Heart right ventricle (tissue), 16 donors: ENCODE measurements around the gene SPIRE2. TPM values are rescaled to one million over a fixed set of nuclear protein-coding genes. Genes with fewer than 3 reads are reported as not detected.
A peak's percentile ranks its signal among the peaks of the same experiment; 100 is the strongest.

Source experiments
- ATAC-seq, 8 donors: fragments of 200-7000 bp; cut with Tn5 transposase; one replicate each; pipeline ENCODE4 v1.9.1; 2020; ENCODE audit warnings: mild to moderate bottlenecking in 8 of 8, moderate library complexity in 8 of 8, moderate number of reproducible peaks in 1 of 8
- DNase-seq, 2 donors: peaks; one replicate each; pipeline ENCODE4 v3.0.0-alpha.2; 2020
- H3K27ac ChIP-seq, 10 donors: fragments of 200-600 bp; sonication (generic) in 2 of 10; one replicate each; pipeline versions ENCODE4 v1.5.0 to v1.8.0; 2020 to 2022; ENCODE audit warnings: mild to moderate bottlenecking in 3 of 10
- H3K27me3 ChIP-seq, 7 donors: fragments of 200-600 bp; one replicate each; pipeline ENCODE4 v1.8.0; 2021 to 2022; ENCODE audit warnings: mild to moderate bottlenecking in 2 of 7
- H3K36me3 ChIP-seq, 9 donors: fragments of 200-600 bp; sonication (generic) in 1 of 9; one replicate each; pipeline versions ENCODE4 v1.5.0 to v1.8.0; 2020 to 2022; ENCODE audit warnings: mild to moderate bottlenecking in 2 of 9
- H3K4me1 ChIP-seq, 9 donors: fragments of 200-600 bp; sonication (generic) in 1 of 9; one replicate each; pipeline versions ENCODE4 v1.5.0 to v1.8.0; 2020 to 2022; ENCODE audit warnings: mild to moderate bottlenecking in 4 of 9
- H3K4me3 ChIP-seq, 10 donors: fragments of 200-600 bp; sonication (generic) in 2 of 10; one replicate each; pipeline versions ENCODE4 v1.5.0 to v1.8.0; 2020 to 2022; ENCODE audit warnings: mild to moderate bottlenecking in 7 of 10, moderate library complexity in 2 of 10
- H3K9me3 ChIP-seq, 11 donors: fragments of 200-600 bp in 10 of 11; sonication (generic) in 2 of 11; one replicate each; pipeline versions ENCODE4 v1.5.0 to v1.8.0; 2013 to 2022; ENCODE audit warnings: mild to moderate bottlenecking in 2 of 11, control low read depth in 1 of 11, moderate library complexity in 1 of 11
- WGBS, 2 donors: extraction: QIAGEN DNeasy Blood & Tissue Kit; methylation state at CpG; one replicate each; pipeline ENCODE4 v1.1.7; 2013; ENCODE audit warnings: inconsistent platforms in 1 of 2; 5-methylcytosine and 5-hydroxymethylcytosine counted together
- intact Hi-C, 10 donors: fragments of 100-400 bp; cut with DNase I; formaldehyde crosslinking; loops; one replicate each; pipeline versions ENCODE4 v1.11.1 to v1.14.2; 2022
- polyA plus RNA-seq, 2 donors: library from polyadenylated mRNA; stranded (reverse); fragments of 200-250 nt; gene quantifications; one replicate each; pipeline ENCODE4 v1.2.3, GENCODE V29; 2013
- total RNA-seq, 10 donors: library from RNA; stranded (reverse); fragmentation: NEBNext Ultra II Directional in 3 of 10; extraction: Animal tissue kit (Norgen Biotek cat#: 25700) in 3 of 10; gene quantifications; one replicate each; pipeline versions ENCODE4 v1.2.1 to v1.2.4, GENCODE V29; 2021 to 2023
- TF ChIP-seq, protein P1 (sequence below), 9 donors: fragments of 200-600 bp; sonication (generic) in 2 of 9; IDR thresholded peaks; one replicate each; pipeline versions ENCODE4 v1.5.0 to v1.8.0; 2021 to 2022; ENCODE audit warnings: antibody characterized with exemption in 9 of 9, mild to moderate bottlenecking in 5 of 9, moderate library complexity in 1 of 9
- donor health status: Arrhythmogenic right ventricular cardiomyopathy.
- donor health status: ischemic (EF 13 %, LVEDD 7.1; RV severe dilation, severe dysfunction).
- donor health status: healthy with polysubstance abuse.
- donor health status: DM: no; HTN: yes; CAD: no.
- donor health status: DM: no; HTN: no; CAD: no.
- donor health status: ischemic (EF 25% LVEDD 6.9; RV normal size, moderate dysfunction).
- donor health status: ischemic (EF 25% LVEDD 5.7; RV mildly dilated, moderate dysfunction).
- donor health status: healthy.
- donor health status: DM: yes; HTN: yes; CAD: no.
- donor health status: Ischemic cardiomyopathy.
- donor health status: ischemic (EF 35%, LVEDD 5.7; RV mildly dilated, moderate dysfunction).
- donor health status: nonischemic (EF 11% LVEDD 7.7; RV severe dilation, severe dysfunction).
- donor health status: DM: yes; HTN: yes; CAD: no.
- donor health status: PGD.
- donor health status: ischemic (EF 29% LVEDD 5.4; RV normal size, mild dysfunction).
- donor health status: nonischemic (EF 23%, LVEDD 6.1; RV moderate dilation, normal function).

The SPIRE2 gene
- total and polyA plus RNA-seq, 12 donors = 0.46 to 1.9 (median 1.2) TPM

DNA sequence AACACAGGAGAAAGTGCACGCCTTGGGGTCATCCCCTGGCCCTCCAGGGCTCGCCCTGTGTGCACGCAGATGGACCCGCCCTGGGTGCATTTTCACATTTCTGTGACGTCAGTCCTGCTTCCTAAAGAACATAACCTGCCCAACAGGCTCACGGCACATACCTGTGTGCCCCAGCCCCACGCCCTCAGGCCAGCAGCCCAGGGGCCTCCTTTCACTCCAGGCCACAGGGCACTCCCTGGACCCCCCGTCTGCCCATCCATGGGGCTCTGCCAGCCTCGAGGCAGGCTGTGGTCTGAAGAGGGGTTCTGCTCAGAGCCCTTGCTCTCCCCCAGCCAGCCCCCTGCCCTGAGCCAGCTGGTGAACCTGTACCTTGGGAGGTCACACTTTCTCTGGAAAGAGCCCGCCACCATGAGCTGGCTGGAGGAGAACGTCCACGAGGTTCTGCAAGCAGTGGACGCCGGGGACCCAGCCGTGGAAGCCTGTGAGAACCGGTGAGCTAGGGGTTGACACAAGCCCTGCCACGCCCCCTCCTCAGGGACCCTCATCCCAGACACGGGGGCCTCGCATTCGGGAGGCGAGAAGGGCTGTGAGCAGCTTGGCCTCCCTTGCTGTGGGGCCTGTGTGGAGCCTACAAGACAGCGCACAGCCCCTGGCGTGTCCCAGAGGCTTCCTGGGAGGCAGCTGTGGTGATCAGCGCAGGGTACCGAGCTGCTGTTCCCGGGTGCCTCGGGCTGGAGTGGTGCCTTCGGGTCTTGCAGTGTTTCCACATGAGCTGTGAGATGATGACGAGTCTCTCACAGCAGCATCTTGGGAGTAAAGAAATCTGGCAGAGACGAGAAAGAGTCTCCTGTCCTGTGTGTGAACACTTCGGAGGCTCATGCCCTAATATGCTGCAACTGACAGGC is 76.6 kb downstream of the SPIRE2 start:
- TF ChIP-seq, protein P1, sequence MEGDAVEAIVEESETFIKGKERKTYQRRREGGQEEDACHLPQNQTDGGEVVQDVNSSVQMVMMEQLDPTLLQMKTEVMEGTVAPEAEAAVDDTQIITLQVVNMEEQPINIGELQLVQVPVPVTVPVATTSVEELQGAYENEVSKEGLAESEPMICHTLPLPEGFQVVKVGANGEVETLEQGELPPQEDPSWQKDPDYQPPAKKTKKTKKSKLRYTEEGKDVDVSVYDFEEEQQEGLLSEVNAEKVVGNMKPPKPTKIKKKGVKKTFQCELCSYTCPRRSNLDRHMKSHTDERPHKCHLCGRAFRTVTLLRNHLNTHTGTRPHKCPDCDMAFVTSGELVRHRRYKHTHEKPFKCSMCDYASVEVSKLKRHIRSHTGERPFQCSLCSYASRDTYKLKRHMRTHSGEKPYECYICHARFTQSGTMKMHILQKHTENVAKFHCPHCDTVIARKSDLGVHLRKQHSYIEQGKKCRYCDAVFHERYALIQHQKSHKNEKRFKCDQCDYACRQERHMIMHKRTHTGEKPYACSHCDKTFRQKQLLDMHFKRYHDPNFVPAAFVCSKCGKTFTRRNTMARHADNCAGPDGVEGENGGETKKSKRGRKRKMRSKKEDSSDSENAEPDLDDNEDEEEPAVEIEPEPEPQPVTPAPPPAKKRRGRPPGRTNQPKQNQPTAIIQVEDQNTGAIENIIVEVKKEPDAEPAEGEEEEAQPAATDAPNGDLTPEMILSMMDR (IDR thresholded peaks at IDR 0.05) = no peak
- peaks cover 0 to 5% (median 2%) of the 10 kb centered on the region in 9 donors for H3K4me1 ChIP-seq
- no peak overlapping the region for H3K27ac ChIP-seq
- ATAC-seq (peak in 4 of 8 donors; percentile 6 to 28 (median 14)), DNase-seq (no peak)
- H3K4me3 ChIP-seq = no peak overlapping the region
- intact Hi-C loops = loop anchor here in 1 of 10 donors (5.0 kb wide), 1 partner anchor 172 kb away; the partner anchor contains the start of gene PRDM7
- WGBS, 2 donors = 88 to 89% methylated on average over 31 of the region's 31 CpGs
- H3K36me3 ChIP-seq = peaks cover 3 to 75% (median 42%) of the 10 kb centered on the region in 9 donors
- H3K9me3 ChIP-seq = no peaks in the 10 kb centered on the region
- H3K27me3 ChIP-seq = no peaks in the 10 kb centered on the region

DNA sequence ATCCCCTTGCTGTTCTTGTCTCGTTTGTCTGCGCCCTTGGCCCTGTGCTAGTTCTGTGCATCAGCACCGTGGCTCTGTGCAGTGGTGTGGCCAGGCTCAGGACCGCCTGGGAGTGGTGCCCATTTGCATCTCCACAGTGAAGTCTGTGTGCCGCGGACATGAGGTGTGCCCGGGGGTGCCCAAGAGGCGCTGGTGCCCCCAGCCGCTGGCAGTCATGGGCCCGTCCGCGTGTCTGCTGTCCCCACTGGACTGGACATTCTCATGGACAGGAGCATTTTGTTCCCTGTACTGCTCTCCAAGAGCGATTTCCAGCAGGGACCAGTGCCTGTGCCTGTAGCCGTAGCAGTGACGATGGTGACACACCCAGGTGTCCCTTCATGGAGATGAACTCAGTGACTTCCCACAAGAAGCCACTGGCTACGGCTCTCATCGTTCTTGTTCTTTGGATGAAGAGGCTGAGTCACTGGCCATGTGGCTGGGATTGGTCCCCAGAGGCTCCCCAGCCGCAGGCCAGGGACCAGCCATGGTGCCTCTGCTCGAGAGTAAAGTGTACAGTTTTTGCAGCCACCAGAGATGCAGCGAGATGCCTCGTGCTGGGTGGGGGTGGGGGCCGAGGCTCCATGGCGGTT is 77.3 kb downstream of the SPIRE2 start:
- ATAC-seq (peak in 1 of 8 donors; percentile 5), DNase-seq (no peak)
- no peak overlapping the region for H3K27ac ChIP-seq
- TF ChIP-seq, protein P1 (IDR thresholded peaks at IDR 0.05) = no peak
- WGBS, 2 donors = 88 to 92% methylated on average over 23 of the region's 23 CpGs
- intact Hi-C loops = loop anchor here in 1 of 10 donors (5.0 kb wide), 1 partner anchor 172 kb away; the partner anchor contains the start of gene PRDM7
- H3K4me1 ChIP-seq = peaks cover 0 to 12% (median 9%) of the 10 kb centered on the region in 9 donors
- H3K9me3 ChIP-seq = no peaks in the 10 kb centered on the region
- no peaks in the 10 kb centered on the region for H3K27me3 ChIP-seq
- peaks cover 3 to 74% (median 37%) of the 10 kb centered on the region in 9 donors for H3K36me3 ChIP-seq
- H3K4me3 ChIP-seq = no peak overlapping the region

DNA sequence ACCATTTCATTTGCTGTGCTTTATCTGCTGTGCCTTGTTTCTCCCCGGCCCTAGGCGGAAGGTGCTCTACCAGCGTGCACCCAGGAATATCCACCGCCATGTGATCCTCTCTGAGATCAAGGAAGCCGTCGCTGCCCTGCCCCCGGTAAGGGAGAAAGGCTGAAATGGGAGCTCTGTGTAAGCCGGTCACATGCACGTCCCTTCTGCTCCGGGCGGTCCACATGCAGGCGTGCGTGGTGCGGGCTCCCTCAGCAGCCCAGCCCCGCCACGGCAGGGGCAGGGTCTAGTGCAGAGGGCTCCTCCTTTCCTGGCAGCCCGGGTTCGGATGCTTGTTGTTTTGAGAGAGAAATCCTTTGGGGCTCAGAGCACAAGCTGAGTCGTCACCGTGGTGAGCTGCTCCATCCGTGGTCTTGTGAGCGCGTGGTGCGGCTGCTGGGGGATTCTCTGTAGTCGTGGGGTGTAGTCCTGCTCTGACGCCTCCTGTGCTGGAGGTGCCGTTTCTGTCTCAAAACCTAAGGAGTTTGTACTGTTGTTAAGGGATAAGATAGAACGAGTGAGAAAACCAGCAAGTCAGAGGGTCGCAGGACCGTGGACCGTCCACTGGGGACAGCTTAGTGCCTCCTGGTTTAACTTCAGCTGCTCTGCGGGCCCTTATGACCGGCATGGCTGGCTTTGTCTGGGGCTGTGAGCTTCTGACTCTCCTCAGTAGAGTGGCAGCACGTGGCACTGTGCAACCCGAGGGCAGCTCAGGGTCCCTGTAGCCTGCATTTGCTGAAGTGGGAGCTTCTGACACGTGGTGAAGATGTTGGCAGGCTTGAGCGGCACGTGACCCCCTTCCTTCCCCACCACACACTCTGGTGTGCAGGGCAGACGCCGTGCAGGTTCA is 78.1 kb downstream of the SPIRE2 start:
- 94 to 95% methylated on average over 40 of the region's 40 CpGs for WGBS, 2 donors
- Histone ChIP-seq H3K4me3 (no peak overlapping the region), H3K27me3 (no peaks in the 10 kb centered on the region), H3K36me3 (peaks cover 0 to 75% (median 38%) of the 10 kb centered on the region in 9 donors), H3K4me1 (peaks cover 0 to 14% (median 9%) of the 10 kb centered on the region in 9 donors), H3K27ac (no peak overlapping the region), H3K9me3 (no peaks in the 10 kb centered on the region)
- intact Hi-C loops = loop anchor here in 1 of 10 donors (5.0 kb wide), 1 partner anchor 171 kb away; the partner anchor contains the start of gene PRDM7
- TF ChIP-seq, protein P1 (IDR thresholded peaks at IDR 0.05) = no peak
- no peak for ATAC-seq
- no peak for DNase-seq
